Measurements from ENCODE around the gene DCST2.

DNA sequence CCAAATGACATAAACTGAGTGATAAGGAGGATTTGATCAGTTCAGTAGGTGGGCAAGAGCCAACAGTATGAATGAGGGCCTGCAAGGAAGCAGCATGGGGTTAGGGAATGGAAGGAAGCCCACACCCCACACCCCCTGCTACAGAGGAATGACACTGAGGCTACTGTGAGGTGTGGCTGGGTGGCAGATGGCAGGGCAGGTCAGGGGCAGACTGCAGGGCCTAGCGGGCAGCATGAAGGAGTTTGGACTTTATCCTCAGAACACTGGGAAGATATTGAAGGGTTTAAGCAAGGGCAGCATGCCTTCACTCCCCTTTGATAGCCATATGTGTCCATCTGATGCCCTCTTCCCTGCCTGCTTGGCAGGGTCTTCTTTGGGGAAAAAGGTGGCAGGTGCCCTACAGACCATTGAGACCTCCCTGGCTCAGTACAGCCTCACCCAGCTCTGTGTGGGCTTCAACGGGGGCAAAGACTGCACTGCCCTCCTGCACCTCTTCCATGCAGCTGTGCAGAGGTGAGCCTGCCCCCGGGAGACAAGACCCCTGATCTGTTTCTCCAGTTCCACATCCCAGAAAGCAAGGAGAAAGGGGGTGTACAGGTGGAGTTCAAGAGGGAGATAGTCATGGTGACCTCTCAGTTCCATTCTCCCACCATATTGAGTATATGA is 44.3 kb downstream of the DCST2 start:
- TF ChIP-seq, protein P1, sequence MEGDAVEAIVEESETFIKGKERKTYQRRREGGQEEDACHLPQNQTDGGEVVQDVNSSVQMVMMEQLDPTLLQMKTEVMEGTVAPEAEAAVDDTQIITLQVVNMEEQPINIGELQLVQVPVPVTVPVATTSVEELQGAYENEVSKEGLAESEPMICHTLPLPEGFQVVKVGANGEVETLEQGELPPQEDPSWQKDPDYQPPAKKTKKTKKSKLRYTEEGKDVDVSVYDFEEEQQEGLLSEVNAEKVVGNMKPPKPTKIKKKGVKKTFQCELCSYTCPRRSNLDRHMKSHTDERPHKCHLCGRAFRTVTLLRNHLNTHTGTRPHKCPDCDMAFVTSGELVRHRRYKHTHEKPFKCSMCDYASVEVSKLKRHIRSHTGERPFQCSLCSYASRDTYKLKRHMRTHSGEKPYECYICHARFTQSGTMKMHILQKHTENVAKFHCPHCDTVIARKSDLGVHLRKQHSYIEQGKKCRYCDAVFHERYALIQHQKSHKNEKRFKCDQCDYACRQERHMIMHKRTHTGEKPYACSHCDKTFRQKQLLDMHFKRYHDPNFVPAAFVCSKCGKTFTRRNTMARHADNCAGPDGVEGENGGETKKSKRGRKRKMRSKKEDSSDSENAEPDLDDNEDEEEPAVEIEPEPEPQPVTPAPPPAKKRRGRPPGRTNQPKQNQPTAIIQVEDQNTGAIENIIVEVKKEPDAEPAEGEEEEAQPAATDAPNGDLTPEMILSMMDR (IDR thresholded peaks at IDR 0.05; ENCODE audit: low read depth, low read length) = no peak
- no peak for TF ChIP-seq POLR2A (IDR thresholded peaks at IDR 0.05; ENCODE audit: extremely low read depth, insufficient read length)
- TF ChIP-seq, protein P2, sequence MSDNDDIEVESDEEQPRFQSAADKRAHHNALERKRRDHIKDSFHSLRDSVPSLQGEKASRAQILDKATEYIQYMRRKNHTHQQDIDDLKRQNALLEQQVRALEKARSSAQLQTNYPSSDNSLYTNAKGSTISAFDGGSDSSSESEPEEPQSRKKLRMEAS (IDR thresholded peaks at IDR 0.05; ENCODE audit: low read depth, low read length) = no peak
- no peak for TF ChIP-seq MYC (IDR thresholded peaks at IDR 0.05; ENCODE audit: low read depth, low read length)

All from NB4 (cell line).